Measurements from ENCODE around the gene TAF8.

- TF ChIP-seq FOXA1 (IDR thresholded peaks at IDR 0.05), result no peak
- TF ChIP-seq HDGF (IDR thresholded peaks at IDR 0.05; ENCODE audit: borderline replicate concordance), result no peak
- no peak for TF ChIP-seq FOXK2 (IDR thresholded peaks at IDR 0.05)
- no peak for TF ChIP-seq NFRKB (IDR thresholded peaks at IDR 0.05)
- TF ChIP-seq SP1 (IDR thresholded peaks at IDR 0.05), result no peak
- TF ChIP-seq ELF4 (IDR thresholded peaks at IDR 0.05), result no peak
- TF ChIP-seq BHLHE40 (IDR thresholded peaks at IDR 0.05; ENCODE audit: borderline replicate concordance), result no peak
Measured at GRCh38 chr6:42013134-42013516, 37.2 kb upstream of the TAF8 start.
